Psoas muscle (tissue), 8 donors: ENCODE data around the gene MT3. TPM values are rescaled to one million over a fixed set of nuclear protein-coding genes. Genes with fewer than 3 reads are reported as not detected.

Experiments used
- ATAC-seq, 4 donors: fragments of 200-7000 bp; cut with Tn5 transposase; one replicate each; pipeline ENCODE4 v1.9.1; 2020; ENCODE audit warnings: moderate library complexity in 3 of 4, mild to moderate bottlenecking in 2 of 4
- DNase-seq, 2 donors: peaks; one replicate each; pipeline ENCODE4 v3.0.0-alpha.2; 2020
- H3K27ac ChIP-seq: fragments of 200-600 bp; one replicate; pipeline ENCODE4 v1.8.0; 2022
- H3K27me3 ChIP-seq, 3 donors: fragments of 200-600 bp in 1 of 3; one replicate each; pipeline versions ENCODE4 v1.6.1 to v1.8.0; 2013 to 2022; ENCODE audit warnings: low read length in 2 of 3, mild to moderate bottlenecking in 2 of 3, moderate library complexity in 1 of 3; ENCODE audit not compliant: insufficient read depth in 3 of 3
- H3K36me3 ChIP-seq, 2 donors: fragments of 200-600 bp in 1 of 2; one replicate each; pipeline versions ENCODE4 v1.6.1 to v1.8.0; 2013 to 2022; ENCODE audit warnings: low read depth in 1 of 2, mild to moderate bottlenecking in 1 of 2, moderate library complexity in 1 of 2; ENCODE audit not compliant: insufficient read depth in 1 of 2
- H3K4me1 ChIP-seq: fragments of 200-600 bp; one replicate; pipeline ENCODE4 v1.8.0; 2022
- H3K4me3 ChIP-seq: fragments of 200-600 bp; one replicate; pipeline ENCODE4 v1.8.0; 2022; ENCODE audit warnings: mild to moderate bottlenecking
- H3K9me3 ChIP-seq: fragments of 200-600 bp; one replicate; pipeline ENCODE4 v1.8.0; 2022
- WGBS, 3 donors: extraction: QIAGEN DNeasy Blood & Tissue Kit; methylation state at CpG; one replicate each; pipeline versions ENCODE4 v1.1.6 to v1.1.7; 2013; 5-methylcytosine and 5-hydroxymethylcytosine counted together
- intact Hi-C, 2 donors: fragments of 100-400 bp; cut with DNase I; formaldehyde crosslinking; loops; one replicate each; pipeline versions ENCODE4 v1.11.0 to v1.14.2; 2022
- polyA plus RNA-seq, 3 donors: library from polyadenylated mRNA; stranded (reverse); fragments of 200-250 nt; gene quantifications; one replicate each; pipeline ENCODE4 v1.2.3, GENCODE V29; 2013
- total RNA-seq, 4 donors: library from RNA; stranded (reverse); fragmentation: NEBNext Ultra II Directional in 2 of 4; extraction: Animal tissue kit (Norgen Biotek cat#: 25700) in 2 of 4; gene quantifications; one replicate each; pipeline versions ENCODE4 v1.2.1 to v1.2.4, GENCODE V29; 2021 to 2023
- TF ChIP-seq, protein P1 (sequence below): fragments of 200-600 bp; IDR thresholded peaks from one replicate; pipeline ENCODE4 v1.8.0; 2022; ENCODE audit warnings: antibody characterized with exemption
- donor health status: healthy with polysubstance abuse.
- donor health status: DM: no; HTN: no; CAD: no; lungs with moderate emphysema.
- donor health status: Bipolar disorder and iron deficiency.
- donor health status: healthy.
- donor health status: DM: yes; HTN: yes; CAD: no.
- donor health status: DM: no; HTN: no; CAD: no.
- donor health status: DM: no; HTN: no; CAD: no.
- donor health status: DM: yes; HTN: yes; CAD: no.

The MT3 gene
- total and polyA plus RNA-seq, 7 donors = 0.57 to 10.5 (median 4.2) TPM; not detected in 1

DNA sequence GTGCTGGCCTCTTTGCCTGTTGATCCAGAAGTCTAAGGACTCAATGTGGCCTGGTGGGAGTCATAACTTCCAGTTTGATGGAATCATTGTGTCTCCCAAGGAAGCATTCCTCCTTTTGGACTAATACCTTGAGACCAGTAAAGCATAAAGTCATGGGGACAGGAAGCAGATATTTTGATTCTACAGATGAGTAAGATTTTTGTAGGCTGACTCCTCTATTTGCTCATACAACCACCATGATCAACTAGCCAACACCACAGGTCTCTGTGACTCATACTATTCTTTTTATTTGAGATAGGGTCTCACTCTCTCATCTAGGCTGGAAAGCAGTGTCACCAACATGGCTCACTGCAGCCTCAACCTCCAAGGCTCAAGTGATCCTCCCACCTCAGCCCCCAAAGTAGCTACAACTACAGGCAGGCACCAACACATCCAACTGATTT, 25.2 kb downstream of the MT3 start:
- Histone ChIP-seq H3K27me3 (no peaks in the 10 kb centered on the region), H3K27ac (no peak overlapping the region), H3K36me3 (no peaks in the 10 kb centered on the region), H3K4me3 (no peak overlapping the region), H3K4me1 (peaks cover 33% of the 10 kb centered on the region), H3K9me3 (no peaks in the 10 kb centered on the region)
- DNase-seq (no peak), ATAC-seq (no peak)
- TF ChIP-seq, protein P1, sequence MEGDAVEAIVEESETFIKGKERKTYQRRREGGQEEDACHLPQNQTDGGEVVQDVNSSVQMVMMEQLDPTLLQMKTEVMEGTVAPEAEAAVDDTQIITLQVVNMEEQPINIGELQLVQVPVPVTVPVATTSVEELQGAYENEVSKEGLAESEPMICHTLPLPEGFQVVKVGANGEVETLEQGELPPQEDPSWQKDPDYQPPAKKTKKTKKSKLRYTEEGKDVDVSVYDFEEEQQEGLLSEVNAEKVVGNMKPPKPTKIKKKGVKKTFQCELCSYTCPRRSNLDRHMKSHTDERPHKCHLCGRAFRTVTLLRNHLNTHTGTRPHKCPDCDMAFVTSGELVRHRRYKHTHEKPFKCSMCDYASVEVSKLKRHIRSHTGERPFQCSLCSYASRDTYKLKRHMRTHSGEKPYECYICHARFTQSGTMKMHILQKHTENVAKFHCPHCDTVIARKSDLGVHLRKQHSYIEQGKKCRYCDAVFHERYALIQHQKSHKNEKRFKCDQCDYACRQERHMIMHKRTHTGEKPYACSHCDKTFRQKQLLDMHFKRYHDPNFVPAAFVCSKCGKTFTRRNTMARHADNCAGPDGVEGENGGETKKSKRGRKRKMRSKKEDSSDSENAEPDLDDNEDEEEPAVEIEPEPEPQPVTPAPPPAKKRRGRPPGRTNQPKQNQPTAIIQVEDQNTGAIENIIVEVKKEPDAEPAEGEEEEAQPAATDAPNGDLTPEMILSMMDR = no peak
- intact Hi-C loops = no loop called here

DNA sequence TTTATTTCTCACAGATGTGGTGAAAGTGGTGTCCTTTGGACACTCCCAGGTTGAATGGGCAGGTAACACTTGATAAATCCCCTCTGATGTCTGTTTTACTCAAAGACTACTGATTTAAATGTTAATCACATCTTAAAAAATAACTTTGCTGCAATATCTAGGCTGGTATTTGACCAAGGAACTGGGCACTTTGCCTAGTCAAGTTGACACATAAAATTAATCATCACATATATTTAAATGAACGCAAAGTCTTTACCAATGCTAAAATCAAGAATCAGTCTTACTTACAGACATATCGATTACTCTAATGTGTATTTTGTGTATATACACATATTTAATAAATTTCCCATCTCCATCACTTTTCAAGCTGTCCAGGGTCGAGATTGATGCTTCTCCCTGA, 26.0 kb downstream of the MT3 start:
- TF ChIP-seq, protein P1 = no peak
- Histone ChIP-seq H3K36me3 (no peaks in the 10 kb centered on the region), H3K4me1 (peaks cover 26% of the 10 kb centered on the region), H3K27me3 (no peaks in the 10 kb centered on the region), H3K4me3 (no peak overlapping the region), H3K27ac (no peak overlapping the region), H3K9me3 (no peaks in the 10 kb centered on the region)
- no peak for DNase-seq
- WGBS, 3 donors = 94 to 98% (median 98%) methylated on average over 3 of the region's 3 CpGs
- no peak for ATAC-seq
- intact Hi-C loops = no loop called here

GRCh38 chr16:56616608-56617211, 27.4 kb downstream of the MT3 start:
- DNase-seq (no peak), ATAC-seq (peak; percentile 4 to 20 (median 11))
- Histone ChIP-seq H3K27ac (peak overlapping the region; percentile 75), H3K36me3 (no peaks in the 10 kb centered on the region), H3K4me3 (peak overlapping the region; percentile 64), H3K27me3 (no peaks in the 10 kb centered on the region), H3K4me1 (peaks cover 12% of the 10 kb centered on the region), H3K9me3 (no peaks in the 10 kb centered on the region)
- intact Hi-C loops = no loop called here
- TF ChIP-seq, protein P1 = no peak
- WGBS, 3 donors = 53 to 63% (median 61%) methylated on average over 20 to 23 of the region's 23 CpGs

DNA sequence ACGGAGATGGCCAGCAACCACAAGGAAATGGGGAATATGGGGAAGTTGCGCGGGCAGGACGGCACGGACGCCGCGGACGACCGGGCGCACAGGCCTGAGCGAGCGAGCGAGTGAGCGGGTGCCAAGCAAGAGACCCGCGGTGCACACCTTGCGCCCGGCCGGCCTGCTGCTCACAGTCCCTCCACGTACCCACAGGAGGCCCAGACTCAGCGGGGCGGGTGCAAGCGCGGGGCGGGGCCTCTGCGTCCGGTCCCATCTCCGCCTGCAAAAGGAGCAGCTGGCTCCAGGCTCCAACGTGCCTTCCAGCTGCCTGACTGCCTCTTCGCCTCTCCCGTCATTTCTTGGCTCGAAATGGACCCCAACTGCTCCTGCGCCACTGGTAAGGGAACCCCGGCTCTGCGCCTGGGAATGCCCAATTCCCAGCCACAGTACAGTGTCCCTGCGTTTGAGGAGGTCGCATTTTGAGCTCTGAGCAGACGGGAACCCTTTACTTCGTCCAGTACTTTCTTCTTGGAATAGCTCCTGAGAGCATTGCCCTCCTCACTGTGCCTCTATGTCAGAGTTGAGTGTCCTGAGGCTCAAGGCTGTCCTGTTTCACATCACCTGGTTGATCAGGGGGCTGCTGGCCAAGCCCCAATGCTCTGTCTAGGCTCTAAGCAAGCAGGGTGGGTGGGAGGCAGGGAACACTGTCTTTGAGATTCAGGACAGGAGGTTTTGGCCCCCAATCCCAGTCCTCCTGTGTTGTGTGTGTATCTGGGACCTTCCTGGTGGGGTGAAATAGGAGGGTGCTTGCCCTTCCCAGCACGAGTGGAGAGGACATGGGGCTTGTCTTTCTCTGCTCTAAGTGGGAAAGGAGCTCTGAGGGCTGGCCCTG, 28.1 kb downstream of the MT3 start:
- DNase-seq (peak; percentile 89 to 91), ATAC-seq (peak; percentile 91 to 96 (median 94))
- H3K4me3 ChIP-seq = peak overlapping the region; percentile 64
- no peaks in the 10 kb centered on the region for H3K36me3 ChIP-seq
- TF ChIP-seq, protein P1 = no peak
- H3K4me1 ChIP-seq = peaks cover 7% of the 10 kb centered on the region
- no peaks in the 10 kb centered on the region for H3K27me3 ChIP-seq
- 2 to 3% (median 3%) methylated on average over 30 to 41 of the region's 41 CpGs for WGBS, 3 donors
- intact Hi-C loops = no loop called here
- no peaks in the 10 kb centered on the region for H3K9me3 ChIP-seq
- peak overlapping the region; percentile 75 for H3K27ac ChIP-seq
